HG02763 (cell line): ENCODE results near the gene CLEC4C.
"Not testable (repeated sequence)": the region's sequence is repeated elsewhere in the genome, so short reads cannot be mapped to it uniquely, and the experiment has no call there.

Source experiments
- ATAC-seq: cut with Tn5 transposase; IDR thresholded peaks from one replicate; pipeline ENCODE4 v1.9.1; 2021; ENCODE audit warnings: mild to moderate bottlenecking, moderate library complexity; ENCODE audit not compliant: unreplicated experiment

CLEC4C gene, protein sequence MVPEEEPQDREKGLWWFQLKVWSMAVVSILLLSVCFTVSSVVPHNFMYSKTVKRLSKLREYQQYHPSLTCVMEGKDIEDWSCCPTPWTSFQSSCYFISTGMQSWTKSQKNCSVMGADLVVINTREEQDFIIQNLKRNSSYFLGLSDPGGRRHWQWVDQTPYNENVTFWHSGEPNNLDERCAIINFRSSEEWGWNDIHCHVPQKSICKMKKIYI

DNA sequence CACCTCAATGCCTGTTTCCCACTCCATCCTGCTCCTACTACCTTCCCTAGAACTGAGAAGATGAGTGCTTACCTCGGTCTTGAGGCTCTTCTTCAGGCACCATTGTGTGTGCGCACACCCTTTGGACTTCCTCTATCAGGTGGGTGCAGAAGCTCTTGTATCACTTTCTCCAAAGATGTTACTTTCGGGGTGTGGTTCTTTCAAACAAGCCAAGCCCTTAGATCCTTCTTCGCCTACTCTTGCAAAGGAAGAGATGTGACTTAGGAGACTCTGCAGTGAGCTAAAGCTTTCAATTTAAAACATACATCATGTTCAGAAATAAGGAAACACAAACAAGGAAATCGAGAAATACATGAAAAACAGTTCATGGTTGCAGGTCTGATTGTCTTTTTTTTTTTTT is at the start of gene CLEC4C:
Gene CLEC4C, minus strand, starts transcription at position 130 of the 400 bp plus-strand sequence. Its CDS starts 27 bp downstream, at position 103.
- ATAC-seq, result no peak

DNA sequence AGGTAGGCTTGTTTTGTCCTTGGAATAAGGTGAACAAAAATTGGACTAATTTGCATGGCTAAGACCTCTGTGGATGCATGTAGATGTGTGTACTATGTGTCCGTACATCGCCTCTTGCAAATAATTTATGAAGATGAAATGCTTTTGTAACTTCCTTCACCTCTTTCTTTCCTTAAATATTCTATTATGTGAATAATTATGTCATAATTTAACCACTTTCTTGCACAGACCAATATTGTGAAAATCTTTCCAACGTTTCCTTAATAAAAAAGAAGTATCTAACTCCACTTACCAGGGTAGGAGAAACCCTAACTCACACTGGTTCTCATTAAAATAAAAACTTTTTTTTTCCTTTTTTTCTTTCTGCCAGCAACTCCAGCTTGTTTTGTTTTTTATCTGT is 46.0 kb upstream of the CLEC4C start:
- no peak for ATAC-seq

DNA sequence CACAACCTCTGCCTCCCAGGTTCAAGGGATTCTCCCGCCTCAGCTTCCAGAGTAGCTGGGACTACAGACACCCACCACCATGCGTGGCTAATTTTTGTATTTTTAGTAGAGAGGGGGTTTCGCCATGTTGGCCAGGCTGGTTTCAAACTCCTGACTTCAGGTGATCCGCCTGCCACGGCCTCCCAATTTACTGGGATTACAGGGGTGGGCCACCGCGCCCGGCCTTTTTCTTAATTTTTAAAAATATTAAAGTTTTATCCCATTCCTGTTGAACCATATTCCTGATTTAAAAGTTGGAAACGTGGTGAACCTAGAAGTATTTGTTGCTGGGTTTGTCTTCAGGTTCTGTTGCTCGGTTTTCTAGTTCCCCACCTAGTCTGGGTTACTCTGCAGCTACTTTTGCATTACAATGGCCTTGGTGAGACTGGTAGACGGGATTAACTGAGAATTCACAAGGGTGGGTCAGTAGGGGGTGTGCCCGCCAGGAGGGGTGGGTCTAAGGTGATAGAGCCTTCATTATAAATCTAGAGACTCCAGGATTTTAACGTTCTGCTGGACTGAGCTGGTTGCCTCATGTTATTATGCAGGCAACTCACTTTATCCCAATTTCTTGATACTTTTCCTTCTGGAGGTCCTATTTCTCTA is 41.8 kb upstream of the CLEC4C start, which contains the start of gene NANOG:
Gene NANOG, plus strand, starts transcription at position 519 of the 645 bp plus-strand sequence. CDS start 213 bp downstream, outside the sequence.
- ATAC-seq, result not testable (repeated sequence)

DNA sequence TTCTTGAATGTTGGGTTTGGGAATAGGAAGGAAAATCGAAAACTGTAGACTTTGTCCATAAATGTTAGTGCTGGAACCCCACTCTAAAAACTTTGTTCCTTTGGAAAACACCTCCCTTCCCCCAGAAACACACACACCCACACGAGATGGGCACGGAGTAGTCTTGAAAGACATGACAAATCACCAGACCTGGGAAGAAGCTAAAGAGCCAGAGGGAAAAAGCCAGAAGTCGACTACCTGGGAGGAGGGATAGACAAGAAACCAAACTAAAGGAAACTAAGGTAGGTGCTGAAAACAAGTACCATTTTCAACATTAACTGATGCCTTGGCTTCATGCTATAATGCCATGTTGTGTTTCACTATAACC is 41.1 kb upstream of the CLEC4C start:
- ATAC-seq, result no peak

DNA sequence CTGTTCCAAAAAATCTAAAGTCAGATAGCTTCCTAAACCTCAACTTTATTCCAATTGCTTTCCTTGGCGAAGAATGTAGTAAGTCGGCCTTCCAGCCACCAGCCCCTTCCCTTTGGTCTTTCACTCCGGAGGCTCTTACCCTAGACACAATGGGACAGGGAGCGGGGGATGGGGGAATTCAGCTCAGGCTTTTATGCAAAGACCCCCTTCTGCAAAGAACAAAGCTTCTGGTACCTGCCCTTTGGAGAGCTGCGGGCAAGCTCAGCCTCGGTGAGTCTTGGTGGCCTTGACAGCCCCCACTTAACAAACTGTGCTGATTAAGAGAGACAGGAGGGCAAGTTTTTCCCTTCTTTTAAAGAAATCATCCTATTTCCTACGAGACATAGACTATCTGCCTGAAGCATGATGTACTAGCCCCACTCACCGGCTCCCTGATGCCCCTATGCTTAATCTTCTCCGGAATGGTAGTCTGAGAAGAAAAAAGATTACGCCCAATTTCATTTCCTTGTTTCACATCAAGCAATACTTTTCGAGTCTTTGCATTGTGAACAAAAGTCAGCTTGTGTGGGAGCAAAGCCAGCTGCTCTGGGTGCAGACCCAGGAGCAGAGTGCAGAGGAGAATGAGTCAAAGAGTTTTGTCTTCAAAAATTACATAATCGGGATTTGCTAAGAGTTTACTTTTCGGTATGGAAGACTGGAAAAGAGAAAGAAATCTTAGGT is 40.6 kb upstream of the CLEC4C start:
- no peak for ATAC-seq

DNA sequence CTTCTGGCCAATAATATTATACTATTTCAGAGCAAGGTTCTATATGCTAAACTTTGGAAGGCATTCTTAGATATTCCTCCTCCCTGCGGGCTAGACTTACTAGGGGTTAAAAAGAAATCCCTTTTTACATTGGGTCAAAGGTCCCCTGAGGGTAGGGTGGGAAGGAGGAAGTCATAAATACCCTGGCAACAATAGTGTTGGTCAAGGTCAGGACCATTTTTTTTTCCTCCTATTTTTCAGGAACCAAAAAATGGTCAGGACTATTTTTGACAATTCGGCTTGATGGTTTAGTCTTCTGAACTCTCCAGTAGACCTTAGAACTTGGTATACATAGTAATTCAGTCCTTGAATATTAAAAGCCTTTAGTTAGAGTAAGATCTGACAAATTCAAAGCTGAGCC is 37.5 kb upstream of the CLEC4C start:
- no peak for ATAC-seq

DNA sequence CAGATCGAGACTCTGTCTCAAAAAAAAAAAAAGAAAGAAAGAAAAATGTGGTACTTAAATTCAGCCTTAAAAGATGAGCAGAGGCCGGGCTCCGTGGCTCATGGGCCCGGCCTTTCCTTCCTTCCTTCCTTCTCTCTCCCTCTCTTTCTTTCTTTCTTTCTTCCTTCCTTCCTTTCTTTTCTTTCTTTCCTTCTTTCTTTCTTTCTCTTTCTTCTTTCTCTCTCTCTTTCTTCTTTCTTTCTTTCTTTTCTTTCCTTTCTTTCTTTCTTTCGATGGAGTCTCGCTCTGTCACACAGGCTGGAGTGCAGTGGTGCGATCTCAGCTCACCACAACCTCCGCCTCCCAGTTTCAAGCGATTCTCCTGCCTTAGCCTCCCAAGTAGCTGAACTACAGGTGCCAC is 36.3 kb upstream of the CLEC4C start:
- ATAC-seq, result not testable (repeated sequence)

DNA sequence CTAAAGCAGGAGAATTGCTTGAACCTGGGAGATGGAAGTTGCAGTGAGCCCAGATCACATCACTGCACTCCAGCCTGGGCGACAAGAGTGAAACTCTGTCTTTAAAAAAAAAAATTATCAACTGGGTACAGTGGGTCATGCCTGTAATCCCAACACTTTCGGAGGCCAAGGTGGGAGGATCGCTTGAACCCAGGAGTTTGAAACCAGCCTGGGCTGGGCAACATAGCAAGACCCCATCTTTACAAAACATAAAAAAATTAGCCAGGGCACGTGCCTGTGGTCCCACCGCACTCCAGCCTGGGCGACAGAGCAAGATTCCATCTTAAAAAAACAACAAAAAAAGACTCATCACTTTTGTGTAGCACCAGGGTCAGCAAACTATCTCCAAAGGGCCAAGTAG is 34.9 kb upstream of the CLEC4C start:
- no peak for ATAC-seq

DNA sequence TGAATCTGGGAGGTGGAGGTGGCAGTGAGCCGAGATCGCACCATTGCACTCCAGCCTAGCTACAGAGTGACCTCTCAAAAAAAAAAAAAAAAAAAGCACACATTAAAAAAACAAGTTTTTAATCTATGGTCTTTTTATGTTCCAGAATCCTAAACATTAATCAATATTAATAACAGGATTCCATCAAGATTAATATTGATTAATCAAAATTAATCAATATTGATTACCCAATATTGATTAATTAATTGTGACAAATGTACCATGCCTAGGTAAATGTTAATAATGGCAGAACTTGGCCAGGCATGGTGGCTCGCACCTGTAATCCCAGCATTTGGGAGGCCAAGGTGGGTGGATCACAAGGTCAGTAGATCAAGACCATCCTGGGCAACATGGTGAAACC is 34.1 kb upstream of the CLEC4C start:
- no peak for ATAC-seq

DNA sequence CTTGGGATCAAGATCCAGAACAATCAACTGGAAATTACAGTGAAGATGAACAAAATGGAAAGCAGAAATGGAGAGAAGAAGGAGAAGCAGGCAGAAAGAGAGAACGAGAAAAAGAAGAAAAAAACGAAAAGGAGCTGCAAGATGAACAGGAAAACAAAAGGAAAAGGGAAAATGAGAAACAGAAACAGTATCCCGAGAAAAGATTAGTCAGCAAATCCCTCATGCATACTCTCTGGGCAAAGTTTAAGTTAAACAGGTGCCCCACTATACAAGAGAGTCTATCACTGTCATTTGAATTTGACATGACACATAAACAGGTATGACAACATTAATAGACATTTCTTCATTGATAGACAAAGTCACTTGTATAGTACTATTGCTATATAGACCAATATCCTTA is 22.8 kb upstream of the CLEC4C start:
- ATAC-seq, result no peak

DNA sequence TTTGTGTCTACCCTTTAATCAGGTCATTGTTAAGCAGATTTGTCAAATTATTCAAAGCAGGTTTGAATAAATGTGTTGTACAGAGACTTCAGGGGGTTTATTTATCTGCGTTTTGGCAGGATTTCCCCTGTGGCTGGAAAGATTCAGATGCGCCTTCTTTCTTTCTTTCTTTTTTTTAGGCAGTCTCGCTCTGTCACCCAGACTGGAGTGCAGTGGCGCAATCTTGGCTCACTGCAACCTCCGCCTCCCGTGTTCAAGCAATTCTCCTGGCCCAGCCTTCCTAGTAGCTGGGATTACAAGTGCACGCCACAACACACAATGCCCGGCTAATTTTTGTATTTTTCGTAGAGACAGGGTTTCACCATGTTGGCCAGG is 11.6 kb upstream of the CLEC4C start:
- no peak for ATAC-seq

DNA sequence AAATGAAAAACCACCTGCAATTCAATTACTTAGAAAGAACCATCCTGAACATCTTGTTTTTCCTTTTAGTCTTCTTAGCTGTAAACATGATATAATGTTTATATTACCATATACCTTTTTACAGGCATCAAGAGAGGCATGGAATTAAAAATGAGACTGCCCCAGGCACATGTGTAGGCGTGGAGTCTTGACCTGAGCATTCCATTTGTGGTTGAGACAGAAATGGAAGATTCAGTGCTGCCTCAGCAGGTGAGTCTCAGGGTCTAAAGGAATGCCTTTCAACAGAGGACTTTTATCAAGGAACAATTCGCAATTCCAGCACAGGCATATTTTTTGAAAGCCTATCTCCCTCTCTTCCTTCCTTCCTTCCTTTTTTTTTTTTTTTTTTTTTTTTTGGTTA is 9.8 kb upstream of the CLEC4C start:
- ATAC-seq, result no peak

DNA sequence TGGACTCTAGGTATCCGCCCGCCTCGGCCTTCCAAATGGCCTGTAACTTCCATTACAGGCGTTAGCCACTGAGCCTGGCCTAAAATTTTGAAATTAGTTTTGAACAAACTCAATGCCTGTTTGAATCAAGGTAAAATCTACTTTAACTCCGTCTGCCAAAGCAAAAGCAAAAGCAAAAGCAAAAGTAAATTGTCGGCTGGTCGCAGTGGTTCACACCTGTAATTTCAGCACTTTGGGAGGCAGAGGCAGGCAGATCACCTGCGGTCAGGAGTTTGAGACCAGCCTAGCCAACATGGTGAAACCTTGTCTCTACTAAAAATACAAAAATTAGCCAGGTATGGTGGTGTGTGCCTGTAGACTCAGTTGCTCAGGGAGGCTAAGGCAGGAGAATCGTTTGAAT is 8.5 kb upstream of the CLEC4C start:
- ATAC-seq, result not testable (repeated sequence)

DNA sequence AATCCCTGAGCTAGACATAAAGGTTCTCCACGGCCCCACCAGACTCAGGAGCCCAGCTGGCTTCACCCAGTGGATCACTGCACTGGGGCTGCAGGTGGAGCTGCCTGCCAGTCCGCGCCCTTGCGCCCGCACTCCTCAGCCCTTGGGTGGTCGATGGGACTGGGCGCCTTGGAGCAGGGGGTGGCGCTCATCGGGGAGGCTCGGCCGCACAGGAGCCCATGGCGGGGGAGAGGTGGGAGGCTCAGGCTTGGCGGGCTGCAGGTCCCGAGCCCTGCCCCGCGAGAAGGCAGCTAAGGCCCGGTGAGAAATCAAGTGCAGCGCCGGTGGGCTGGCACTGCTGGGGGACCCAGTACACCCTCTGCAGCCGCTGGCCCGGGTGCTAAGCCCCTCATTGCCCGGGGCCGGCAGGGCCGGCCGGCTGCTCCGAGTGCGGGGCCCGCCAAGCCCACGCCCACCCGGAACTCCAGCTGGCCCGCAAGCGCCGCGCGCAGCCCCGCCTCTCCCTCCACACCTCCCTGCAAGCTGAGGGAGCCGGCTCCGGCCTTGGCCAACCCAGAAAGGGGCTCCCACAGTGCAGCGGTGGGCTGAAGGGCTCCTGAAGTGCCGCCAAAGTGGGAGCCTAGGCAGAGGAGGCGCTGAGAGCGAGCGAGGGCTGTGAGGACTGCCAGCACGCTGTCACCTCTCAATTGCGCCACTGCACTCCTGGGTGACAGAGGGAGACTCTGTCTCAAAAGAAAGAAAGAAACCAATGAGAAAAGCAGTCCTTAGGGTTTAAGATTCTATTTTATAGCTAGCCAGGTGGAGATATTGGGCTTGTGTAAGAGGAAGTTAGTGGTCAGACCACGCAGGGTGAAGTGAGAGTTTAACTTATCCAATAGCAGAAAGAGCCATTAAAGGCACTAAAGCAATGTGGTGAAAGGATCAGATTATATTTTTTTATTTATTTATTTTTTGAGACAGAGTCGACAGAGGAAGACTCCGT is 5.1 kb upstream of the CLEC4C start:
- ATAC-seq, result not testable (repeated sequence)

DNA sequence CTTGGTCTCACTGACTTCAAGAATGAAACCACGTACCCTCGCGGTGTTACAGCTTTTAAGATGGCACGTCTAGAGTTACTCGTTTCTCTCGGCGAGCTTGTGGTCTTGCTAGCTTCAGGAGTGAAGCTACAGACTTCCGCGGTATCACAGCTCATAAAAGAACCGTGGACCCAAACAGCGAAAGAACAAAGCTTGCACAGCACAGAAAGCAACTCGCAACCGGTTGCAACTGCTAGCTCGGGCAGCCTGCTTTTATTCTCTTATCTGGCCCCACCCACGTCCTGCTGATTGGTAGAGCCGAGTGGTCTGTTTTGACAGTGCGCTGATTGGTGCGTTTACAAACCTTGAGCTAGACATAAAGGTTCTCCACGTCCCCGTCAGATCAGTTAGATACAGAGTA is 4.2 kb upstream of the CLEC4C start:
- no peak for ATAC-seq

DNA sequence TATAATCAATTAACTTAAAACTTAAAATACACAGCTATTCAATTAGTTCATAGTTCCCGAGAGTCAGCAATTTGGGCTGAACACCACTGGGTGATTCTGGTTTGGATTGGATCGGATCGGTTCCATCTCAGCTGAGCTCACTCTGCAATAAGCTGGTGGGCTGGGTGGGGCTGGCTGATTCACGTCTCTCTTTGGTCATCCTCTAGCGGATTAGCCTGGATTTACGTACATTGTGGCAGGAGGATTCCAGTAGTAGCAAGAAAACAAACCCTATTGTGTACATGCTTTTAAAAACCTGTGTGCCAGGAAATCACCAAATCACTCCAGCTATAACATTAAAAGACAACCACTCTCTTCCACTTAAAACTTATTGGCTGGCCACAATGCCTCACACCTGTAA is 3.2 kb upstream of the CLEC4C start:
- ATAC-seq, result no peak

DNA sequence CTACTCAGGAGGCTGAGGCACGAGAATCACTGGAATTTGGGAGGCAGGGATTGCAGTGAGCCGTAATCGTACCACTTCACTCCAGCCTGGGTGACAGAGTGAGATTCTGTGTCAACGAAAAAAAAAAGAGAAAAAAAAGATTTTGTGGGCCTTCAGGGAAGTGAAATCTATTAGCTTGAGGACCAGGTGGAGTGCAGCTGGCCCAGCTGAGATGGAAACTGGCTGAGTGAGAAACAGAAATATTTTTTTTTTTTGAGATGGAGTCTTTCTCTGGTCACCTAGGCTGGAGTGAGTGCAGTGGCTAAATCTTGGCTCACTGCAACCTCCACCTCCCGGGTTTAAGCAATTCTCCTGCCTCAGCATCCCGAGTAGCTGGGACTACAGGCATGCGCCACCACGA is 2.3 kb upstream of the CLEC4C start:
- no peak for ATAC-seq

DNA sequence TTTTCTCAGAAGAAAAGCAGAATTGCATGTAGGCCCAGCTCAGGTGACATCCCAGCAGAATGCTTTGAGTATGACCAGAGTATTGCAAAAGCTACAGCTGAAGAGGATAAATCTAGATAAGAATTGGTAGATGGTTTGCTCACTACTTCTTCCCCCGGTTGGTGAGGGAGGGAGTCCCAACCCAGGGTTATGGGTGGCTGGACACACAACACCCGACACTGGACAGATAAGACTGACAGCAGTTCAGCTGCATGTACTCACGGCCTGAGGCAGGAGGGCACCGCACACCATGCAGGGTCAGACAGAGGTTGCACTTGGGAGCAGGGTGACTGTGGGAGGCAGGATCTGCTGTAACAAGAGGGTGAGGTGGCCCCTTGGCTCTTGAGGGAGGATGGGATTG is 1.7 kb upstream of the CLEC4C start:
- no peak for ATAC-seq

DNA sequence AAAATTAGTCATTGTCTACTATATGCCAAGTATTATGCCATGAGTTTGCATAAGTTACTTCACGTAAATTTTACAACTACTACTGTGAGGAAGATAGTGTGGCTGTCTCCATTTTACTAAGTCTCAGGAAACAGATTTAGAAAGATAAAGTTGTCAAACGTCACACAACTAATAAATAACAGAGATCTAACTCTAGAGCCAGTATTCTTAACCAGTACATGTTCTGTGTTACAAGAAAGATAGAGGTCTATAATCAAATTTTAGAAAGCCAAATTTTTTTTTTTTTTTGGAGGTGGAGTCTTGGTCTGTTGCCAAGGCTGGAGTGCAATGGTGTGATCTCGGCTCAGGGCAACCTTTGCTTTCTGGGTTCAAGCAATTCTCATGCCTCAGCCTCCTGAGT is 14.2 kb downstream of the CLEC4C start:
- ATAC-seq, result no peak

DNA sequence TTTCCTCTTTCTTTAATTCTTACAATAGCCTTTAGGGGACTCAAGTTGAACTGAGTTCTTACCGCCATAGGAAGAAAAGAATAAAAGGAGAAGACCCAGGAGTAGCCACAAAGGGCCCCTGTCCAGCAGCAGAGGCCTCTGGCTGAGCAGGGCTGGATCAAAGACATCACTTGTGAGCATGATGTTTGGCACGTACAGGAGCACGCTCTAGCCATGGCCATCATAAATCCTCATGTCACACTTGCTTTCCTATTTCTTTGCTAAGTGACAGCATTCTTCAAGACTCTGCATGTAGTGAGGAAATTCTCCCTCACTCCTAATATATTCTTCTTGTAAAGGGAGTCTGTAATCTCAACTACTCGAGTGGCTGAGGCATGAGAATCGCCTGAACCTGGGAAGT is 15.7 kb downstream of the CLEC4C start:
- no peak for ATAC-seq

DNA sequence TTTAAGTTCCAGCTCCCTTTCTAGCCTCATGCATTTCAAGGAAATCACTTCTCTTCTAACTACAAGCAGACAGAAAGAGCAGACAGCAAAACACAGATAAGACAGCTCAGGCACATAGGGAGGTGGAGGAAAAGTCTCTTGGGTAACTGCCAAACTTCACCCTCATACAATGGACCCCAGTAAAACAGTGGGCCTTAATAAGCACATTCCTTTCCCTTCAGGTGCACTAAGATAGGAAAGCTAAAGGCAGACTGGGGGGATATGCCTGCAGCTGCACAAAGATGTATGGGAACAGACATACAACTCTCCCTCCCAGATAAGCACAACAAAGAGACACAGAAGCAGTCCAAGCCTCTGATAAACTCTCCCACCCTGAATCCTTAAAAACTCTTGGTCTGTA is 16.2 kb downstream of the CLEC4C start:
- ATAC-seq, result not testable (repeated sequence)
